ENCODE data around the gene PLCB4.
"Not testable (repeated sequence)": the region's sequence is repeated elsewhere in the genome, so short reads cannot be mapped to it uniquely, and the experiment has no call there.

PLCB4 gene

GRCh38 chr20:9145142-9145541, 76.3 kb downstream of the PLCB4 start:
- DNase-seq = no peak

DNA sequence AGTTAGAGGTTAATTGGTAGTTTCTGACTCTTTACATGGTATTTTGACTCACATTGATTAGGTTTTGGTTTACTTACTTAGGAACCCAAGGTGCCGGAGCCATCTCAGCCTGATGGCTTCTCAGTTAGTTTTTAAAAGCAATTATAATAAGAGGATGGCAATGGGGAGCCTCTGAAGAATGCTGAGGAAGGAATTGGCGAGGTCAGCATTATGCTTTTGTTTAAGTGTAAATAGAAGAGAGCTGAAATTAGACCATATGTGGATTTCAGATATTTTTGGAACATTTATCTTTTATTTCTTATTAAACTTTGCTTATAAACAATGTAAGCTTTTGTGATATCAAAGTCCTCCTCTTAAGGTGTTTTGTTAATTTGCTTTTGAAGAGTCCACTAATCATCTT, 77.8 kb downstream of the PLCB4 start:
- no peak for DNase-seq

GRCh38 chr20:9147547-9148024, 78.7 kb downstream of the PLCB4 start:
- no peak for DNase-seq

- DNase-seq = no peak
Measured at GRCh38 chr20:9148291-9148690, 79.4 kb downstream of the PLCB4 start.

GRCh38 chr20:9149087-9149486, 80.2 kb downstream of the PLCB4 start:
- no peak for DNase-seq

DNA sequence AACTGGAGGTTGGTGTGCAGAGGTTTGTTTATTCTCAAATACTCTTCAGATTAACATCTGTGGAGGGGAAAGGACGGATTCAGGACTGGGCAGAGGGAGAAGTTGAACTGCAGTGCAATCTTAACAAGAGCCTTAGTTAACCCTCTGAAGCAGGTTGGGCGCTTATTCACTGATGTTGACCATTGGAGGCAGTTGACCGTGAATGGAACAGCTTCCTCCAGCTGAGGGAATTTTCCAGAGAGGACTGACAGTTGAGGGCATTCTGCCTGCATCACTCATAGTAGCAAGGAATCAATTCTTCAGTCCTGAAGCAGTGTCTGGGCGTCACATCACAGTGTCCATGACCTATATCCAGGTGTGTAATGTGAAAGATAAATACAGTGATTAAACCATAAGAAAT, 80.9 kb downstream of the PLCB4 start:
- no peak for DNase-seq

DNA sequence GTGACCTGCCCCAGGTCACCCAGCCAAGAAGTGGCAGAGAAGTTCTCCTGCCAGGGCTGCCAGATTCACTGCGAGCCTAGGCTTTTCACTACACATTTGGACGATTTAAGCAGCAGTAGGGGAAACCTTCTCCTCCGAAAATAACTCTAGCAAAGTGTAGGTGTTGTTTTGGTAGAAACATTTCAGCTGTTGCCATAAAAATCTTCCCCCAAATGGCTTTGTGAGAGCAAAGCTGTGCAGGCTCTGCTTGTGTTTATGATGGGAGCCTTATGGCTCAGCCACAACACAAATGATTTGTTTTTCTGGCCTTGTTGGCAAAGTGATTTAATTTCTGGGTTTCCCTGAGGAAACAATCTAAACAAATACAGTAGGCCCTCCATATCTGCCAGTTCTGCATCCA, 81.8 kb downstream of the PLCB4 start:
- DNase-seq = no peak

GRCh38 chr20:9152139-9152538, 83.3 kb downstream of the PLCB4 start:
- not testable (repeated sequence) for DNase-seq

DNA sequence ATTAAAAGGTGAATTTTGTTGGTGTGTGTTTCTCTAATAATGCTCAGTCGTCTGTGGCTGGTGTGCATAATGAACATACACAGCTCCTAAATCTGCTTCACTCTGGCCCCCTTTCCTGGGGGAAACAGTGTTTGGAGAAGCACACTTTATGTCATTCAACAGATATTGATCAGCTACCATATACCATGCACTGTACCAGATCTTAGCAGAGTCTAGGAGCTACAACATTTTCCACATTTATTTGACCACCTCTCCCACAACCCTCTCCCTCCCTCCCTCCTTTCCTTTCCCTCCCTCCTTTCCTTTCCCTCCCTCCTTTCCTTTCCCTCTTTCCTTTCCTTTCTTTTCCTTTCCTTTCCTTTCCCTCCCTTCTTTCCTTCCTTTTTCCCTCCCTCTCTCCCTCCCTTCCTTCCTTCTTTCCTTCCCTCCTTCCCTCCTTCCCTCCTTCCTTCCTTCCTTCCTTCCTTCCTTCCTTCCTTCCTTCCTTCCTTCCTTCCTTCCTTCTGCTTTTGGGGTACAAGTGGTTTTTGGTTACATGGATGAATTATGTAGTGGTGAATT, 85.7 kb downstream of the PLCB4 start:
- DNase-seq = no peak

DNA sequence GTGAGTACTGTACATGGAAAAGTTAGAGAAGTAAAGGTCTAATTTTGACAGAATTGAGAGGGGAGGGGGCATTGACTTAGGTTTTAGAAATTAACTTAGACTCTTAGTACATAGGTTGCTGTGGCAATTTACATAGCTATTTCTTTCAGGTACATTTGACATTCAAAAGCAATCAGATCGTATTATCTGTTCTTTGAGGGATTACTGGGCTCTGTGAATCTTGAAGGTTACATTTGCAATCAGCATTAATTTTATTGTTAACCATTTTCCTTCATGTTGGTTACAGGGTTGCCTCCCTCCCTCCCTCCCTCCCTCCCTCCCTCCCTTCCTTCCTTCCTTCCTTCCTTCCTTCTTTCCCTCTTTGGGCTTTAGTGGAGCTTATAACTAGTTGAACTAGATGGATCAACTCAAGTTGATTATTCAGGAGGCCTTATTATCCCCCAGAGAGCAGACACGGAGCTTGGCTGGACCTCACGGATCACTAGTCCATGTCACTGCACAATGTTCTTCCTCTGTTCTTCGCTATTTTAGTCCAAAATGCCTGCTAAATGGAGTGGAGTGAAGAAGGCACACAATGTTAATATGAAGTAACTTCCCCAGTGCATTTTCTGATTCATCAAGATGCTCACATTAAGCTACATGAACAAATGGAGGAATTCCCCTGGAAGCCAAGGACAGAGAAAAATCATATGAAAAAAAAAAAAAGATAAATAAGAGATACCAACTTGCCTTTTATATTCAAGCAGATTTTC, 87.8 kb downstream of the PLCB4 start:
- DNase-seq = no peak

GRCh38 chr20:9160331-9160730, 91.4 kb downstream of the PLCB4 start:
- DNase-seq = no peak

- no peak for DNase-seq
Measured at GRCh38 chr20:9160757-9161156, 91.9 kb downstream of the PLCB4 start.

DNA sequence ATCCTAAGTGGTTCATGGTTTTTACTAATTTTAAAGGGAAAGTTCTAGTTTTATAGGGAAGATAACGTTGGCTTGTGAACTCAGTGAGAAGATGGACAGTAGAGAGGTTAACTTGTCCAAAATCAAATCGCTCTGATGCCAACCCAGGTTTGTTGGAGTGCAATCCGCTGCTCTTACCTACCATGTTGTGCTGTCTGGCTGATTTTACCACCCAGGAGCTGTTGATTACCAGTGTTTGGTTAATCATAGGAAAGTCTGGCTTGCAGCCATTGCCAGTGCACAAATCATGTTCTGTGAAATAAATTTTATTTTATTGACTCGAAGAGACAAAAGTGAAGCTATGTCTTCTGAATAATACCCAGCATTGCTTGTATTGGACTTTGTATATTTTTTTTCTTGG, 92.4 kb downstream of the PLCB4 start:
- DNase-seq = no peak

DNA sequence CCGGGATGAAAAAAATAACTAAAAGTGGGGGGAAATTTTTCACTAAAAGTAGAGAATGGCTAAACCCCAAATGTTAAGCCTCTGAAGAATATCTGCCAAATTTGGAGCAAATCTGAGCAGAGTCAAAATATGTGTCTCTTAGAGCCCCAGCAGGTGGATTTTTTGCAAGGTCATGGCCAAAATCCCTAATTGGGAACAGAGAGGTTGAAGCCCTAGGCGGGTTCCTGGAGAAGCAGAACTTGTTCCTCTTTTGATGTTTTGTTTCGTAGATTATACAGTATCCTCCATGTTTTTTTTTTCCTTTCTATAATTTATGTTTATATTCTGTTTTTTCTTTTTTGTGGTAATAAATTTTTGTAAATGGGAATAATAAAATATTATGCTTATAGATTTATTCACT, 94.4 kb downstream of the PLCB4 start:
- no peak for DNase-seq

GRCh38 chr20:9163995-9164394, 95.1 kb downstream of the PLCB4 start:
- no peak for DNase-seq

GRCh38 chr20:9165261-9165660, 96.4 kb downstream of the PLCB4 start:
- no peak for DNase-seq

GRCh38 chr20:9166153-9166780, 97.4 kb downstream of the PLCB4 start:
- no peak for DNase-seq

- no peak for DNase-seq
Measured at GRCh38 chr20:9169409-9169808, 100.5 kb downstream of the PLCB4 start.

DNA sequence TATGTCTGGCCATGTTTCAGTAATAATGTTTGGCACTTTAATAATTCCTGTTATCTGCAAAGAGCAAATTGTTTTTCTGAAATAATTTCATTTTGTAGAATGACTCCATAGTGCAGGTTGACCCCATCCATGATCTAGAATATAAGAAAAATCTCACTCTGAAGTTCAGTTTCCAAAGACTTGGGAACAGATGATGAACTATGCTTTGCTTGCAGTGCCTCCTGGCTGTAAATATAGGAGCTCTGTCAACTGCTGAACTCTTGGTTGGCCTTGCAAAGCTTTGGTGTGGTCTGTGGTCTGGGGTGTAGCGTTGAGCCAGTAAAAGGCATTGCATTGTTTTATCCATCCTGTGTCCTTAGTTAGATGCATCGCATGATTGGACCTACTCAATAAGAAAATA, 104.0 kb downstream of the PLCB4 start:
- no peak for DNase-seq

DNA sequence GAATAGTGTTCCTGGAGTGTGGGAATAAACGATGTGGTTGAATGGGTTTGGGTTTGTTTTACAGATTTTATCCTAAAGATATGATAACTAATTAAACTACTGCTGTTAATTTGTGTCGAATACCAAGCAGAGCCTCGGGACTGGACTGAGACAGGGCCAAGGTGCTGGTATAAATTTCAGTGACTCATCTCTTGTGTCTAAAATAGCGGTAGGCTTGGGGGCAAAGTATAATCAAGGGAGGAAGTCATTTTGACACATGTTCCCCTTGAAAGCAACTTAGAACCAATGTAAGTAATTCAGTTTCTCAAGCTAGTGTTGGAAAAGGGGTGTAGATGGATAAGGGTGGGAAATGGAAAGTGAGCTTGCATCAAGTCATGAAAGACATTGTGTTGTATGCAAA, 108.4 kb downstream of the PLCB4 start:
- no peak for DNase-seq

GRCh38 chr20:9179193-9179802, 110.4 kb downstream of the PLCB4 start:
- DNase-seq = no peak

DNA sequence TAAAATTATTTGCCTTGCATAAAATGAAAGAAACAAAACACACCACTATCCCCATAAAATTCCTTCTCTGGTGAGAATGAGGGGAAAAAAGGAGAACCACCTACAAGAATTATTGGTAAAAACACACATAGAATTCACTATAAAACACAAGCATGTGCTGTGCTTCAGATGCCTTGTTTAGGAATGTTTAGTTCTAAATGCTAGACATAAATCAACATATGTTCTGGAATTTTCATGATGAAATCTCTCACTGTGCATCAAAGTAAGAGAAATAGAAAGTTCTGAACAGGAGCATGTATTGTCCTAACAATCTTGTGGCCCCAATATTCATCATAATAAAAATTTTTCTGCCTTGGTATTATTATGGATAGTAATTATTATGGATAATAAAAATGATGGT, 111.0 kb downstream of the PLCB4 start:
- DNase-seq = no peak

- DNase-seq = no peak
Measured at GRCh38 chr20:9180481-9181257, 111.8 kb downstream of the PLCB4 start.

All from activated CD8-positive, alpha-beta memory T cell treated with anti-CD3 and anti-CD28 coated beads for 24 hours (primary cell).